HG02678 (cell line): Measurements from ENCODE around the gene SLC52A3.
"Not testable (repeated sequence)": the region's sequence is repeated elsewhere in the genome, so short reads cannot be mapped to it uniquely, and the experiment has no call there.

ENCODE experiments used
- ATAC-seq: cut with Tn5 transposase; IDR thresholded peaks from one replicate; pipeline ENCODE4 v1.9.1; 2021; ENCODE audit warnings: mild to moderate bottlenecking, moderate library complexity; ENCODE audit not compliant: unreplicated experiment

The SLC52A3 gene

DNA sequence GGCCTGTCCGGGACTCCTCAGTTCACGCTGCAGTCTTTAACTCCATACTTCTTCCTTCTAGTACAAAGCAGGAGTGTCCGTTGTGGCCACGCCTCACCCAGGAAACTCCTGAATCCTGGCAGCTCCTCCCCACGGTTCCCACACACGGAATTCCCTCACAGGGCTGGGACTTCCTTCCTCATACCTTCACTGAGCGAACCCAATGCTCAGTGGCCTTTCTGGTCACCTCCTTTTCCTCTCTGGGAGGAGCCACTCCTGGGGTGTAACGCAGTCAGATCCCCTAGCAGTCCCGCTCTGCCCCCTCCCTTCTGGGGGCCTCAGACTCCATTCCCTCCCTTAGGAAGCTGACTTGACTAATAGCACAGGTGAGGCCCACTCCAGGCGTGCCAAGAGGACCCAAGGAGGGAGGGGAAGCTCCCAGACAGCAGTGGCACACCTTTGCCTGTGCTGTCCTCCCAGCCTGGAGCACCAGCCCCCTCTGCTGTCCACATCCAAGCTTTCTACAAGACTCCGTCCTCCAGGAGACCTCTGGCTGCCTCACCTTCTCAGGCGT is at the start of gene SLC52A3:
Gene SLC52A3 (minus strand): TSS at position 75 of the 553 bp plus-strand sequence. CDS start 2,726 bp downstream, outside the sequence.
- ATAC-seq = no peak

DNA sequence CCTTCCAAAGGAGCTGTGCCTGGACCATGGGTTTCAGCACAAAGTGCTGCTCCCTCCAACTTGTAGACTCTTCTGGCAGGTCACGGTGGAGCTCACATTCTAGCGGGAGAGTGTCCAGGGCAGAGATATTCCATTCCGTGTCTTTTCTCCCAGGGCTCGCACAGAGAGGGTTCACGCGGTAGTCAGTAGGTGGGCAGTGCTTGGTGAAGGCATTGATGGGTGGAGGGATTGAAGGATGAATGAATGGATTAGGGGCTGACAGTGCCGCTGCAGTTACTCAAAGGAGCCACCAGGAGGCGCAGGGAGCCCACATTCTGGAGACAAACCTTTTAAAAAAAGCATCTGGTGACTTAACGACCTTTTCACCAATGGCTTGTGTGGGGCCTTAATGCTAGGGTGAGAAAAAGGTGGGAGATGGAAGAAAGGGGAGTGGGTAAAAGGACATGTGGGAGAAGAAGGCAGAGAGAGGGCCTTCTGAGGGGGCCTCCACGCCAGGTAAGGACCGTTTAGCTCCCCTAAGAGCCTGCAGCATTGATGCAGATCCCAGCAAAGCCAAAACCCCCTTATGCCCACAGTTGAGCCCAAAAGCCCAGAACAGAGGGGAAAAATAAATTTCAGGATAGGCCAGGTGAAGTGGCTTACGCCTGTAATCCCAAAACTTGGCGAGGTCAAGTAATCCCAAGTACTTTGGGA is 47.8 kb upstream of the SLC52A3 start:
- ATAC-seq = no peak

- no peak for ATAC-seq
Observed at GRCh38 chr20:815226-815625, 46.9 kb upstream of the SLC52A3 start.

DNA sequence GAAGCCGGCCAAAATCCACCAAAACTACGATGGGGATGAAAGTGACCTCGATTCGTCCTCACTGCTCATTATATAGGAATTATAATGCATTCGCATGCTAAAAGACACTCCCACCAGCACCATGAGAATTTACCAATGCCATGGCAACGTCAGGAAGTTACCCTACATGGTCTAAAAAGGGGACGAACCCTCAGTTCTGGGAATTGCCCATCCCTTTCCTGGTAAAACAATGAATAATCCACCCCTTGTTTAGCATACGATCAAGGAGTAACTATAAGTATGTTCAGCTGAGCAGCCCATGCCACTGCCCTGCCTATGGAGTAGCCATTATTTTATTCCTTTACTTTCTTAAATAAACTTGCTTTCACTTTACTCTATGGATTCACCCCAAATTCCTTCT is 45.1 kb upstream of the SLC52A3 start:
- no peak for ATAC-seq

- not testable (repeated sequence) for ATAC-seq
Observed at GRCh38 chr20:812435-812814, 44.1 kb upstream of the SLC52A3 start.

- ATAC-seq = not testable (repeated sequence)
Observed at GRCh38 chr20:811776-812434, 43.6 kb upstream of the SLC52A3 start.

DNA sequence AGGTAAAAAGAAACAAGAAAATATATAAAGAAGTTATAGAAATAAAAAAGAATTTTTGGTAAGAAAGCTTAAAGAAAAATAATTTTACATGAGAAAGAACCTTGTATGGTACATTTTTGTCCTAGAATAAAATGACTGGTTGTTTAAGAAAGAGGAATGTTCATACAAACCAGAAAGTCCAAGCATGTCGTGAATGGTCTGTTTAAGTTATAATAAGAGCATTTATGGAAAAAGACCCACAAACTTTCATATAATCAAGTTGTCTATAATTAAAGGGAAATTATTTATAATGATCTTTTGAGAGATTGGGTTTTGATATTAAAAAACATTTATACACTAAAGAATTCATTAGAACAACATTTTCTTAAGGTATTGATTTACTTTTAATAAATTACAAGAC is 37.4 kb upstream of the SLC52A3 start:
- no peak for ATAC-seq

GRCh38 chr20:801678-802077 is 33.4 kb upstream of the SLC52A3 start:
- ATAC-seq = no peak

GRCh38 chr20:800026-800425 is 31.7 kb upstream of the SLC52A3 start:
- not testable (repeated sequence) for ATAC-seq

DNA sequence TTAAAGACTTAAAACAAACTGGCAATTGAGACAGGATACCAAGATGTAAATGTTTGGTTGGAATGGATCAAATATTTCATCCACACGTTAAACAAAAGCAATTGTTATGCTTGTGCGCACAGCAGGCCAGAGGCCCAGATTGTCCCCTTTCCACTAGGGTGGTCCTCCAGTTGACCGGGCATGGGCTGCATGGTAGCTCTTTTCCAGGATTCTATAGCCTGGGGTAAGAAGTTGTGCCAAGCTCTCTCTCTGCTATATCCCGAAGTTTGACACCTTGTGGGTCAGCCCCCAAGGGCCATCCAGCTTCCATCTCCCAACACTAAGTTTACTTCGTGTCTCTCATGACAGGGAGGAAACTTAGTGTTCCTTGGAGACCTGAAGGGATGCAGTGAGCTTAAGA is 30.4 kb upstream of the SLC52A3 start:
- ATAC-seq = not testable (repeated sequence)

- ATAC-seq = no peak
Observed at GRCh38 chr20:796921-797320, 28.6 kb upstream of the SLC52A3 start.

DNA sequence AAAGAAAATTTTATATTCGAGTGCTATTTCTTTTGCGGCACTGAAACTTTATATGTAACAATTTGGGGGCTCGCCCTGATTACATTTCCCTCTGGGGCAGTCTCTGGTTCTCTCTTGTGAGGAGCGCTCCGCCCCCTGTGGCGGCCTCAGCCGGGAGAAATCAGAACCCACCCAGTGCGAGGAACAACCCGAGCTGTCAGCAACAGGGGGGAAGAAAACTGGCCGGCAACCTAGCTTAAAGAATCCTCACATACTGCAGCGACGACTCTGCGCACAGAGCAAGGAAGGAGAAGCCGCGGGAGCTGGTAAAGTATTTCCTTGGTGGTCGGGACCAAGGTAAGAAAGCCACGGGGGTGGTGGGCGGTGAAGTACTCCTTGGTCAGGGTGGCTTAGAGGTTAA is 23.9 kb upstream of the SLC52A3 start:
- ATAC-seq = no peak

GRCh38 chr20:791056-791455 is 22.8 kb upstream of the SLC52A3 start:
- ATAC-seq = no peak

- ATAC-seq = no peak
Observed at GRCh38 chr20:787825-788224, 19.5 kb upstream of the SLC52A3 start.

GRCh38 chr20:779771-780170 is 11.5 kb upstream of the SLC52A3 start:
- no peak for ATAC-seq

GRCh38 chr20:776165-776564 is 7.9 kb upstream of the SLC52A3 start:
- no peak for ATAC-seq

- ATAC-seq = no peak
Observed at GRCh38 chr20:775679-776135, 7.4 kb upstream of the SLC52A3 start.

GRCh38 chr20:774660-775057 is 6.4 kb upstream of the SLC52A3 start:
- ATAC-seq = no peak

DNA sequence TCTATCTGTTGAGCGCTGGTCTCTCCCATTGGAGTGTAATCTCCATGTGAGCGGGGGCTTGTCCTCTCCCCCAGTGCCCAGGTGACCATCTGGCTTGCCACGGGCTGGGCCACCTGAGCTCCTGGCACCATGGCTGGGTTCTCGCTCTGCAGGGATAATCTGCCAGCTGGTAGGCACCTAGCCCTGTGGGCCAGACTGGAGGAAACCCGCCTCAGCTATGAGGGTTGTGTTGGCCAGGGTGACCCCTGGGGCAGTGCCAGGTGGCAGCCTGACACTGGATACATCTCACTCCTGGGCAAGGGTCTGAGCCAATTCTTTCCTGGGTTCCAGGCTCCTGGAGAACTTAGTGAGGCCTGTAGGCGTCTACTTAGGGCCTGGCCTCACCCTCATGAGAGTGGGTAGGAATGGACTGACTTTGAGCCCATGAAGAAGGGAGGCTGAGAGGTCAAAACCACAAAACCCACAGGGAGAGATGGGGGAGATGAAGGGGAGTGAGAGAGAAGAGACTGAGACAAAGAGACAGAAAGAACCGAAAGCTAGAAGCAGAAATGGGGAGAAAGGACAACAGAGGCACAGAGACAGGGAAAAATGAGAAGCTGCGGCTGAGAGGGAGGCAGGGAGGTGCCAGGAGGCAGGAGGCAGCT is 5.8 kb upstream of the SLC52A3 start:
- no peak for ATAC-seq

GRCh38 chr20:772806-773205 is 4.5 kb upstream of the SLC52A3 start:
- ATAC-seq = no peak

DNA sequence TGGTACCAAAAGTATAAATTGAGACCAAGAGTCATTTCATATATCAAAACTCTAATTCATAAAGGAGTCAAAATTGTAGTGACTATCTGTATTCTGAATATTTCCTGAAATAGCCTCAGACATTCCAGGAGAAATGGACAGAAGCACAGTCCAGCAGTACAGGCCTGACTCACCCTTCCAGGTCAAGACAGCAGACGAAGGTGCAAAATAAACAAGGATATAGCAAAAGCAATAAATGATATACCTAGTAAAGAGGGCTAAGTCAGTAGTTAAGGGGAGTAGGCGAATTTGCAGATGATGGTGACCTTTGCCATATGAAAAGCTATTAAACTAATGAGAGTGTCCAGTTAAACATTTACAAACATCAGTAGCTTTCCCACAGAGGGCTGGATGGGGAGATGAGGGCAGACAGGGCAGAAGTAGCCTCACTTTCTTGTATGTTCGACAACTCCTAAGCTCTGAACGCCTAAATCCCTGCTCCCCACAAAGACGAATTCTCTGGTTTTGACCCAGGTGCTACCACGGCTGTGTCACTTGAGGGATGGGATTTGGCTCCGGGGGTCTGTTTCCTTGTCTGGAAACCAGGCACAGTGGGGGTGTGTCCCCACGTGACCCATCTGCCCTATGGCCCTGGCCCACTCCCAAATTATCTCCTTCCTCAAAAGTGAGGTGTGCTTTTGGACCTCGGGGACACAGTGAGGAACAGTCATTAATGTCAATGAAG is 3.6 kb upstream of the SLC52A3 start:
- ATAC-seq = no peak
